Cardiac fibroblast (primary cell): ENCODE measurements around the gene SMAP1.
A peak's percentile ranks its signal among the peaks of the same experiment; 100 is the strongest.

Source experiments
- DNase-seq, 2 donors: peaks; one replicate each; pipeline versions ENCODE4 v3.0.0 to v3.0.0-alpha.2; 2010; ENCODE audit warnings: low read depth in 2 of 2
- H3K4me3 ChIP-seq, 2 donors: replicated peaks in 1 of 2; 1 replicate in 1 of 2; 2 replicates in 1 of 2; pipeline ENCODE4 v1.5.1; 2011; ENCODE audit warnings: low read depth in 2 of 2, low read length in 2 of 2, mild to moderate bottlenecking in 2 of 2, moderate library complexity in 1 of 2
- CTCF ChIP-seq: IDR thresholded peaks from one replicate; pipeline ENCODE4 v1.5.1; 2011; ENCODE audit warnings: low read depth, mild to moderate bottlenecking, low read length, inconsistent platforms

The SMAP1 gene

GRCh38 chr6:70806086-70806485 is 138.4 kb downstream of the SMAP1 start:
- DNase-seq = no peak
- no peak overlapping the region for H3K4me3 ChIP-seq
- no peak for TF ChIP-seq CTCF

- peak in 1 of 2 donors; percentile 85 for DNase-seq
- no peak for TF ChIP-seq CTCF
Observed at GRCh38 chr6:70811788-70812187, 144.1 kb downstream of the SMAP1 start.

GRCh38 chr6:70813885-70814284 is 146.2 kb downstream of the SMAP1 start:
- no peak for DNase-seq
- no peak overlapping the region for H3K4me3 ChIP-seq
- no peak for TF ChIP-seq CTCF

More at GRCh38 chr6:70811788-70812187, 144.1 kb downstream of the SMAP1 start:
- no peak overlapping the region for H3K4me3 ChIP-seq

GRCh38 chr6:70819646-70820045 is 152.0 kb downstream of the SMAP1 start:
- peak in 1 of 2 donors; percentile 23 for DNase-seq
- H3K4me3 ChIP-seq = no peak overlapping the region
- no peak for TF ChIP-seq CTCF

- DNase-seq = no peak
- no peak for TF ChIP-seq CTCF
- H3K4me3 ChIP-seq = no peak overlapping the region
Observed at GRCh38 chr6:70820778-70821177, 153.1 kb downstream of the SMAP1 start.

- DNase-seq = no peak
- TF ChIP-seq CTCF = no peak
- H3K4me3 ChIP-seq = no peak overlapping the region
Observed at GRCh38 chr6:70821751-70822150, 154.1 kb downstream of the SMAP1 start.

GRCh38 chr6:70823651-70824050 is 156.0 kb downstream of the SMAP1 start:
- no peak overlapping the region for H3K4me3 ChIP-seq
- no peak for DNase-seq
- TF ChIP-seq CTCF = no peak
